ENCODE data around the gene UPK3B. TPM values are rescaled to one million over a fixed set of nuclear protein-coding genes. Genes with fewer than 3 reads are reported as not detected.
"Not testable (repeated sequence)": the region's sequence is repeated elsewhere in the genome, so short reads cannot be mapped to it uniquely, and the experiment has no call there.

The UPK3B gene
- total and polyA plus RNA-seq, 10 of the 15 experiments (the other 5 are each of a cell fraction or from before 2014, with no cell fraction given), result 0.16 to 0.72 (median 0.27) TPM; not detected in 5

DNA sequence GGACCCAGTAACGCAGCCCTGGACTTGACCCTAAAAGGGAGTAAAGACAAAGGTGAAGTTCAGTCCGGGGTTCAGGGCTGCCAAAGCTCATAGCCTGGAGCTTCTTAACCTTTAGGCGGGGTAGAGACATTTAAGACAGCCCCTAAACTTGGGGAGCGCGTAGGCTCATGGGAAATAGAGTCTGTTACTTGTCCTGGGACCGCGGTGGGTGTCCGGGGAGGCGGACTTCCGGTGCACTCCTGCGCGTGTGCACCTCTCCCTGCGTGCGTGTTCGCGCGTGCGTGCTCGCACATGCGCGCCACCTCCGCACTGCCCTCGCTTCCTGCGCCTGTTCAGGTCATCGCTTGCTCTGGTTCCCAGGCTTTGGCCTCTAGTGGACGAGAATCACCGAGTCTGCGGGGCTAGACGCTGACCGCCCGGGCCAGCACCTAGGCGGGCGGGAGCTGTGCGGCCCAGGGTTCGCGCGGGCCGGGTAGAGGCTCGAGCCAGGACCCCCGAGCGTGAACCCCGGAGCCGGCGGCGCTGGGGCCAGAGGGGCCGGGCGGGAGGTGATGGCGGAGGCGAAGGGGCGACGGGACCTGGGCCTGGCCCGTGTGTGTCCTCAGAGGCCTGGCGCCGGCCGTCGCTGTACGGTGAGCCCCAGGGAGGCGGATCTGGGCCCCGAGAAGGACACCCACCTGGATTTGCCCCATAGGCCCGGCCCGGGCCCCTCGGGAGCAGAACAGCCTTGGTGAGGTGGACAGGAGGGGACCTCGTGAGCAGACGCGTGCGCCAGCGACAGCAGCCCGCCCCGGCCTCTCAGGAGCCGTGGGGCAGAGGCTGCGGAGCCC, 38.9 kb downstream of the UPK3B start:
- FAIRE-seq; CTCF ChIA-PET; H3K4me1 ChIP-seq (ENCODE audit: control insufficient read depth, insufficient read depth, low read length); intact Hi-C loops (cut with micrococcal nuclease; ENCODE audit: unreplicated experiment); in situ Hi-C loops (cut with MboI); H3K36me3 ChIP-seq (ENCODE audit: control insufficient read depth in 2 of 2, insufficient read depth in 2 of 2, low read length in 1 of 2); BruUV-seq (replicated peaks); RAD21 ChIA-PET (ENCODE audit: unreplicated experiment); H3K27me3 ChIP-seq (replicated peaks in 1 of 2; ENCODE audit: control insufficient read depth in 2 of 2, insufficient read depth in 2 of 2, low read length in 1 of 2); H3K9me3 ChIP-seq (replicated peaks; ENCODE audit: control insufficient read depth, insufficient read depth, low read length); POLR2A ChIA-PET; H3K4me2 ChIP-seq (ENCODE audit: control insufficient read depth, insufficient read depth); H4K20me1 ChIP-seq (ENCODE audit: control insufficient read depth, insufficient read depth); SMC1A ChIA-PET (ENCODE audit: uncharacterized antibody, unreplicated experiment): not testable (repeated sequence)
- H3K4me3 ChIP-seq, result peak overlapping the region; percentile 73
- peak overlapping the region; percentile 69 for H2AFZ ChIP-seq (ENCODE audit: control insufficient read depth, low read depth, low read length)
- H3K9ac ChIP-seq (ENCODE audit: control insufficient read depth, insufficient read depth, low read length), result peak overlapping the region; percentile 76
- H3K79me2 ChIP-seq (ENCODE audit: control insufficient read depth, insufficient read depth, low read length), result peaks cover 21% of the 10 kb centered on the region
- peak; percentile 80 for DNase-seq (ENCODE audit: low read depth, low spot score)
- peak overlapping the region; percentile 70 for H3K27ac ChIP-seq (ENCODE audit: control insufficient read depth, insufficient read depth)
- peak; percentile 100 for ATAC-seq
- 2% methylated on average over 56 of the region's 71 CpGs for WGBS (ENCODE audit: insufficient coverage, insufficient replicate concordance, low lambda C conversion rate, missing lambda C conversion rate)
- peak; percentile 52; the same call in 1 of the 2 replicates for TF ChIP-seq NR2F1 (conservative IDR thresholded peaks at IDR 0.05)
- peak; percentile 92 for TF ChIP-seq IKZF1 (conservative IDR thresholded peaks at IDR 0.05)
- TF ChIP-seq, protein P1, sequence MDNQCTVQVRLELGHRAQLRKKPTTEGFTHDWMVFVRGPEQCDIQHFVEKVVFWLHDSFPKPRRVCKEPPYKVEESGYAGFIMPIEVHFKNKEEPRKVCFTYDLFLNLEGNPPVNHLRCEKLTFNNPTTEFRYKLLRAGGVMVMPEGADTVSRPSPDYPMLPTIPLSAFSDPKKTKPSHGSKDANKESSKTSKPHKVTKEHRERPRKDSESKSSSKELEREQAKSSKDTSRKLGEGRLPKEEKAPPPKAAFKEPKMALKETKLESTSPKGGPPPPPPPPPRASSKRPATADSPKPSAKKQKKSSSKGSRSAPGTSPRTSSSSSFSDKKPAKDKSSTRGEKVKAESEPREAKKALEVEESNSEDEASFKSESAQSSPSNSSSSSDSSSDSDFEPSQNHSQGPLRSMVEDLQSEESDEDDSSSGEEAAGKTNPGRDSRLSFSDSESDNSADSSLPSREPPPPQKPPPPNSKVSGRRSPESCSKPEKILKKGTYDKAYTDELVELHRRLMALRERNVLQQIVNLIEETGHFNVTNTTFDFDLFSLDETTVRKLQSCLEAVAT (IDR thresholded peaks at IDR 0.05), result peak; percentile 27; the same call in 1 of the 2 replicates
- TF ChIP-seq, protein P2, sequence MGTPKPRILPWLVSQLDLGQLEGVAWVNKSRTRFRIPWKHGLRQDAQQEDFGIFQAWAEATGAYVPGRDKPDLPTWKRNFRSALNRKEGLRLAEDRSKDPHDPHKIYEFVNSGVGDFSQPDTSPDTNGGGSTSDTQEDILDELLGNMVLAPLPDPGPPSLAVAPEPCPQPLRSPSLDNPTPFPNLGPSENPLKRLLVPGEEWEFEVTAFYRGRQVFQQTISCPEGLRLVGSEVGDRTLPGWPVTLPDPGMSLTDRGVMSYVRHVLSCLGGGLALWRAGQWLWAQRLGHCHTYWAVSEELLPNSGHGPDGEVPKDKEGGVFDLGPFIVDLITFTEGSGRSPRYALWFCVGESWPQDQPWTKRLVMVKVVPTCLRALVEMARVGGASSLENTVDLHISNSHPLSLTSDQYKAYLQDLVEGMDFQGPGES (IDR thresholded peaks at IDR 0.05), result peak; percentile 77; the same call in 1 of the 2 replicates
- TF ChIP-seq, protein P3, sequence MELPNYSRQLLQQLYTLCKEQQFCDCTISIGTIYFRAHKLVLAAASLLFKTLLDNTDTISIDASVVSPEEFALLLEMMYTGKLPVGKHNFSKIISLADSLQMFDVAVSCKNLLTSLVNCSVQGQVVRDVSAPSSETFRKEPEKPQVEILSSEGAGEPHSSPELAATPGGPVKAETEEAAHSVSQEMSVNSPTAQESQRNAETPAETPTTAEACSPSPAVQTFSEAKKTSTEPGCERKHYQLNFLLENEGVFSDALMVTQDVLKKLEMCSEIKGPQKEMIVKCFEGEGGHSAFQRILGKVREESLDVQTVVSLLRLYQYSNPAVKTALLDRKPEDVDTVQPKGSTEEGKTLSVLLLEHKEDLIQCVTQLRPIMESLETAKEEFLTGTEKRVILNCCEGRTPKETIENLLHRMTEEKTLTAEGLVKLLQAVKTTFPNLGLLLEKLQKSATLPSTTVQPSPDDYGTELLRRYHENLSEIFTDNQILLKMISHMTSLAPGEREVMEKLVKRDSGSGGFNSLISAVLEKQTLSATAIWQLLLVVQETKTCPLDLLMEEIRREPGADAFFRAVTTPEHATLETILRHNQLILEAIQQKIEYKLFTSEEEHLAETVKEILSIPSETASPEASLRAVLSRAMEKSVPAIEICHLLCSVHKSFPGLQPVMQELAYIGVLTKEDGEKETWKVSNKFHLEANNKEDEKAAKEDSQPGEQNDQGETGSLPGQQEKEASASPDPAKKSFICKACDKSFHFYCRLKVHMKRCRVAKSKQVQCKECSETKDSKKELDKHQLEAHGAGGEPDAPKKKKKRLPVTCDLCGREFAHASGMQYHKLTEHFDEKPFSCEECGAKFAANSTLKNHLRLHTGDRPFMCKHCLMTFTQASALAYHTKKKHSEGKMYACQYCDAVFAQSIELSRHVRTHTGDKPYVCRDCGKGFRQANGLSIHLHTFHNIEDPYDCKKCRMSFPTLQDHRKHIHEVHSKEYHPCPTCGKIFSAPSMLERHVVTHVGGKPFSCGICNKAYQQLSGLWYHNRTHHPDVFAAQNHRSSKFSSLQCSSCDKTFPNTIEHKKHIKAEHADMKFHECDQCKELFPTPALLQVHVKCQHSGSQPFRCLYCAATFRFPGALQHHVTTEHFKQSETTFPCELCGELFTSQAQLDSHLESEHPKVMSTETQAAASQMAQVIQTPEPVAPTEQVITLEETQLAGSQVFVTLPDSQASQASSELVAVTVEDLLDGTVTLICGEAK (IDR thresholded peaks at IDR 0.05; ENCODE audit: borderline replicate concordance), result peak; percentile 73; the same call in 1 of the 2 replicates
- 0 out of 2 replicates have a peak, but pooled peaks have one; percentile 35 for TF ChIP-seq PAX5 (IDR thresholded peaks at IDR 0.05; ENCODE audit: borderline replicate concordance, low read depth, low read length)
- 0 out of 2 replicates have a peak, but pooled peaks have one; percentile 3 for TF ChIP-seq RUNX3 (IDR thresholded peaks at IDR 0.05; ENCODE audit: low read length)
- peak; percentile 49 for TF ChIP-seq SIX5 (IDR thresholded peaks at IDR 0.05; ENCODE audit: low read depth, low read length, severe bottlenecking)
- TF ChIP-seq, protein P4, sequence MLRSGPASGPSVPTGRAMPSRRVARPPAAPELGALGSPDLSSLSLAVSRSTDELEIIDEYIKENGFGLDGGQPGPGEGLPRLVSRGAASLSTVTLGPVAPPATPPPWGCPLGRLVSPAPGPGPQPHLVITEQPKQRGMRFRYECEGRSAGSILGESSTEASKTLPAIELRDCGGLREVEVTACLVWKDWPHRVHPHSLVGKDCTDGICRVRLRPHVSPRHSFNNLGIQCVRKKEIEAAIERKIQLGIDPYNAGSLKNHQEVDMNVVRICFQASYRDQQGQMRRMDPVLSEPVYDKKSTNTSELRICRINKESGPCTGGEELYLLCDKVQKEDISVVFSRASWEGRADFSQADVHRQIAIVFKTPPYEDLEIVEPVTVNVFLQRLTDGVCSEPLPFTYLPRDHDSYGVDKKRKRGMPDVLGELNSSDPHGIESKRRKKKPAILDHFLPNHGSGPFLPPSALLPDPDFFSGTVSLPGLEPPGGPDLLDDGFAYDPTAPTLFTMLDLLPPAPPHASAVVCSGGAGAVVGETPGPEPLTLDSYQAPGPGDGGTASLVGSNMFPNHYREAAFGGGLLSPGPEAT (IDR thresholded peaks at IDR 0.05; ENCODE audit: low read depth), result peak; percentile 80

All from GM12878 (cell line).